HepG2 (cell line): Measurements from ENCODE around the gene SCMH1. TPM values are rescaled to one million over a fixed set of nuclear protein-coding genes. Genes with fewer than 3 reads are reported as not detected.

ENCODE experiments used
- ATAC-seq: fragments of 200-7000 bp; cut with Tn5 transposase; 3 replicates; pipeline ENCODE4 v1.9.1; 2020; ENCODE audit warnings: mild to moderate bottlenecking, moderate library complexity
- BruUV-seq: library from RNA; stranded (reverse); fragments of 400-500 nt; replicated peaks from 2 replicates; lab custom pipeline; 2021; lab: Mats Ljungman, UMichigan
- CTCF ChIA-PET: fragments of 300-600 bp; formaldehyde crosslinking; extraction: SDS; loops from one replicate; lab custom pipeline; 2021; ENCODE audit warnings: low total read pairs, inconsistent platforms, low intra/inter-chr PET ratio; lab: Yijun Ruan, JAX
- POLR2A ChIA-PET: fragments of 350-600 bp; sonication (Branson Sonifier 250); formaldehyde crosslinking; loops from one replicate; lab custom pipeline; 2020; ENCODE audit warnings: antibody characterized with exemption, inconsistent platforms; lab: Yijun Ruan, JAX
- DNase-seq: peaks from one replicate; pipeline ENCODE4 v3.0.0-alpha.2; 2015; ENCODE audit warnings: low spot score
- FAIRE-seq: peaks from 3 replicates; lab custom pipeline; 2011; peaks lifted over from hg19 to GRCh38; lab: Jason Lieb, UNC
- H2AFZ ChIP-seq: one replicate; pipeline ENCODE4 v1.6.1; 2011; ENCODE audit warnings: low read length, inconsistent platforms
- H3K27ac ChIP-seq: fragments of 300-600 bp; 3 replicates; pipeline ENCODE4 v1.8.0; 2011; ENCODE audit warnings: mixed run types, mild to moderate bottlenecking, mixed read lengths, low read length, inconsistent platforms; ENCODE audit not compliant: insufficient read depth; ENCODE audit errors: extremely low read length
- H3K27me3 ChIP-seq, 2 experiments: fragments of 200-600 bp in 1 of 2; 2 replicates in 1 of 2; 3 replicates in 1 of 2; pipeline versions ENCODE4 v1.6.0 to v1.8.0; 2011; ENCODE audit warnings: low read length in 2 of 2, mild to moderate bottlenecking in 2 of 2, moderate library complexity in 2 of 2, inconsistent platforms in 1 of 2; ENCODE audit not compliant: insufficient read depth in 2 of 2, control insufficient read depth in 1 of 2
- H3K36me3 ChIP-seq, 2 experiments: fragments of 200-600 bp in 1 of 2; replicated peaks in 1 of 2; 2 replicates in 1 of 2; 3 replicates in 1 of 2; pipeline versions ENCODE4 v1.5.1 to v1.8.0; 2011; ENCODE audit warnings: low read length in 2 of 2, inconsistent platforms in 1 of 2; ENCODE audit not compliant: insufficient read depth in 2 of 2, control insufficient read depth in 1 of 2
- H3K4me1 ChIP-seq: 2 replicates; pipeline ENCODE4 v1.5.1; 2012; ENCODE audit warnings: low read length, inconsistent platforms; ENCODE audit not compliant: insufficient read depth
- H3K4me2 ChIP-seq: 2 replicates; pipeline ENCODE4 v1.6.0; 2011; ENCODE audit warnings: low read depth, low read length, inconsistent platforms
- H3K4me3 ChIP-seq, 3 experiments: fragments of 200-600 bp in 1 of 3; sonication (generic), shearing (Covaris generic) in 1 of 3; replicated peaks in 1 of 3; 2 replicates each; pipeline ENCODE4 v1.5.1; 2011 to 2016; ENCODE audit warnings: low read length in 3 of 3, inconsistent platforms in 2 of 3, low read depth in 2 of 3, mild to moderate bottlenecking in 2 of 3, control low read depth in 1 of 3, mixed read lengths in 1 of 3; ENCODE audit not compliant: insufficient read depth in 1 of 3
- H3K79me2 ChIP-seq: one replicate; pipeline ENCODE4 v1.6.1; 2011; ENCODE audit warnings: low read length, inconsistent platforms; ENCODE audit not compliant: insufficient read depth
- H3K9ac ChIP-seq: 2 replicates; pipeline ENCODE4 v1.6.0; 2011; ENCODE audit warnings: mild to moderate bottlenecking, low read depth, low read length, inconsistent platforms; ENCODE audit not compliant: insufficient read depth
- H3K9me3 ChIP-seq: 2 replicates; pipeline ENCODE4 v1.5.1; 2012; ENCODE audit warnings: mild to moderate bottlenecking, low read length
- H4K20me1 ChIP-seq: 2 replicates; pipeline ENCODE4 v1.6.0; 2011; ENCODE audit warnings: inconsistent platforms, mild to moderate bottlenecking, low read length, moderate library complexity; ENCODE audit not compliant: insufficient read depth
- AGO2 ChIP-seq: fragments of 200-400 bp; formaldehyde crosslinking; optimal IDR thresholded peaks from 2 replicates; pipeline ENCODE3; 2017; ENCODE audit warnings: mild to moderate bottlenecking, low read depth, low read length, moderate library complexity
- ERF ChIP-seq: IDR thresholded peaks from 2 replicates; pipeline ENCODE4 v1.6.1; 2018; ENCODE audit warnings: missing biosample characterization, missing genetic modification reagents
- KDM5B ChIP-seq: sonication (generic); formaldehyde crosslinking; IDR thresholded peaks from 2 replicates; pipeline ENCODE4 v1.4.0; 2020; ENCODE audit warnings: missing genetic modification reagents, mild to moderate bottlenecking, borderline replicate concordance
- RFX1 ChIP-seq: fragments of 450-650 bp; IDR thresholded peaks from 2 replicates; pipeline ENCODE4 v1.6.1; 2017
- ZNF142 ChIP-seq: sonication (generic); formaldehyde crosslinking; IDR thresholded peaks from 2 replicates; pipeline ENCODE4 v1.4.0; 2020; ENCODE audit warnings: missing genetic modification reagents
- ZNF207 ChIP-seq: fragments of 450-650 bp; IDR thresholded peaks from 2 replicates; pipeline ENCODE4 v1.6.1; 2016; ENCODE audit warnings: antibody characterized with exemption, borderline replicate concordance
- ZNF264 ChIP-seq: sonication (generic); formaldehyde crosslinking; IDR thresholded peaks from 2 replicates; pipeline ENCODE4 v1.4.0; 2020; ENCODE audit warnings: missing genetic modification reagents
- ZNF577 ChIP-seq: sonication (generic); formaldehyde crosslinking; IDR thresholded peaks from 2 replicates; pipeline ENCODE4 v1.4.0; 2020; ENCODE audit warnings: mild to moderate bottlenecking, low read depth, missing genetic modification reagents, borderline replicate concordance
- WGBS: methylation state at CpG from one replicate; pipeline ENCODE4 v1.1.6; 2017; ENCODE audit warnings: low lambda C conversion rate; 5-methylcytosine and 5-hydroxymethylcytosine counted together
- in situ Hi-C: cut with HindIII; loops from 2 replicates; pipeline ENCODE4 v1.10.0; 2017; ENCODE audit warnings: low pct_unique_long_range_greater_than_20kb; ENCODE audit not compliant: extremely low pct_ligation_motif_present
- intact Hi-C: fragments of 100-400 bp; cut with micrococcal nuclease; formaldehyde crosslinking; loops from one replicate; pipeline ENCODE4 v1.10.0; 2022; ENCODE audit not compliant: unreplicated experiment
- polyA plus RNA-seq, 8 experiments: library from polyadenylated mRNA; depleted of rRNA in 3 of 8; stranded (reverse) in 7 of 8; unstranded in 1 of 8; fragments of >200 nt; fragmentation: Illumina TruSeq in 4 of 8; extraction: Trizol in 4 of 8; gene quantifications; 2 replicates each; pipeline versions ENCODE4 v1.2.1 to v1.2.3, GENCODE V29; 2011 to 2016; ENCODE audit warnings: low read depth in 4 of 8, missing spikeins in 1 of 8, mixed read lengths in 1 of 8; ENCODE audit not compliant: insufficient read depth in 1 of 8
- total RNA-seq, 5 experiments: library from RNA; depleted of rRNA; stranded (reverse); fragments of >200 nt; fragmentation: Illumina TruSeq; extraction: Trizol; gene quantifications; 2 replicates each; pipeline ENCODE4 v1.2.3, GENCODE V29; 2016; ENCODE audit warnings: low read depth in 1 of 5

The SCMH1 gene
- total and polyA plus RNA-seq, 2 of the 13 experiments (the other 11 are each of a cell fraction or from before 2014, with no cell fraction given) = 41.8 to 52.6 TPM

DNA sequence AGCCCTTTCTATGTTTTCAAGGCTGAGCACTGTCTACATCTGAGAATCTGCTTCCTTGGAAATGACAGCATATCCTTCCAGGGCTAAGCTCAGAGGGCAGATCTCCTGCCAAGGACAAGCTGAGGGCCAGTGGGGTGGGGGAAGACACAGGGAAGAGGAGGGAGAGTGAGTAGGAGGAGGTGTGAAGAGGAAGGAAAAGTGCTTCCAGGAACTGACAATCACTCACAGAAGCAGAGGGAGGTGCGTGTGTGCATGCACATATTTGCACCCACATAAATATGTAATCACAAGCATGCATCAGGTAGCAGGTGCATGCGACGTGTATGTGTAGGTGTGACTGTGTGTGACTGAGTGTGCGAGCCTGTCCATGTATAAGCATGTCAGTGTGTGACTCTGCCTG is 43.7 kb upstream of the SCMH1 start:
- Histone ChIP-seq H4K20me1 (peaks cover 5% of the 10 kb centered on the region; the same call in 1 of the 2 replicates), H3K79me2 (no peaks in the 10 kb centered on the region), H3K27ac (no peak overlapping the region), H3K9me3 (no peaks in the 10 kb centered on the region), H3K36me3 (no peaks in the 10 kb centered on the region), H3K27me3 (peaks cover 0 to 16% of the 10 kb centered on the region in 2 experiments; a peak in 1 of 5 replicates), H3K4me2 (no peak overlapping the region), H3K9ac (no peak overlapping the region), H3K4me3 (no peak overlapping the region)
- in situ Hi-C loops = no loop called here
- intact Hi-C loops = no loop called here
- WGBS = 3% methylated on average over 2 of the region's 4 CpGs
- ChIA-PET POLR2A (no interaction called here), CTCF (no interaction called here)
- no peak for ATAC-seq
- no peak for DNase-seq
- TF ChIP-seq RFX1 (no peak), ZNF264 (CRISPR knock-in tag) (no peak), AGO2 (no peak), ZNF142 (CRISPR knock-in tag) (no peak), ZNF577 (no peak), ZNF207 (no peak), ERF (CRISPR knock-in tag) (no peak), KDM5B (CRISPR knock-in tag) (no peak)
- TF ChIP-seq, all 625 proteins: peak for 0
- no peak for FAIRE-seq
- Histone ChIP-seq H2AFZ (no peak overlapping the region), H3K4me1 (peaks cover 9% of the 10 kb centered on the region; the same call in 1 of the 2 replicates)
- BruUV-seq = no TSS peak
